Endothelial cell of umbilical vein (primary cell): ENCODE measurements around the gene PKD1L1. TPM values are rescaled to one million over a fixed set of nuclear protein-coding genes. Genes with fewer than 3 reads are reported as not detected.

ENCODE experiments used
- BruUV-seq: library from RNA; stranded (reverse); fragments of 400-500 nt; replicated peaks from 2 replicates; lab custom pipeline; 2021; lab: Mats Ljungman, UMichigan
- CTCF ChIA-PET: fragments of 300-600, 350-600 bp; sonication (Branson Sonifier 250); formaldehyde crosslinking; loops from one replicate; lab custom pipeline; 2021; ENCODE audit warnings: antibody characterized with exemption, inconsistent platforms; lab: Charles Lee
- POLR2A ChIA-PET: fragments of 300-600, 350-600 bp; sonication (Branson Sonifier 250); formaldehyde crosslinking; loops from one replicate; lab custom pipeline; 2021; ENCODE audit warnings: antibody characterized with exemption, inconsistent platforms; lab: Charles Lee
- DNase-seq: peaks from one replicate; pipeline ENCODE4 v3.0.0-alpha.2; 2011; ENCODE audit warnings: low read depth, low spot score
- FAIRE-seq: peaks from 2 replicates; lab custom pipeline; 2011; peaks lifted over from hg19 to GRCh38; lab: Jason Lieb, UNC
- H2AFZ ChIP-seq: 2 replicates; pipeline ENCODE4 v1.6.0; 2012; ENCODE audit warnings: low read depth, low read length, control low read depth, inconsistent platforms
- H3K27ac ChIP-seq: 2 replicates; pipeline ENCODE4 v1.5.1; 2011; ENCODE audit warnings: low read depth, mild to moderate bottlenecking, control low read depth, low read length, moderate library complexity; ENCODE audit not compliant: insufficient read depth
- H3K27me3 ChIP-seq, 2 experiments: 2 replicates each; pipeline versions ENCODE4 v1.6.0 to v1.6.1; 2011; ENCODE audit warnings: low read length in 2 of 2, mixed read lengths in 1 of 2; ENCODE audit not compliant: control insufficient read depth in 2 of 2, insufficient read depth in 2 of 2
- H3K36me3 ChIP-seq, 2 experiments: 2 replicates in 1 of 2; 3 replicates in 1 of 2; pipeline ENCODE4 v1.5.1; 2011; ENCODE audit warnings: low read length in 2 of 2, mild to moderate bottlenecking in 1 of 2, moderate library complexity in 1 of 2; ENCODE audit not compliant: control insufficient read depth in 2 of 2, insufficient read depth in 2 of 2; ENCODE audit errors: extremely low read depth in 1 of 2
- H3K4me1 ChIP-seq: 3 replicates; pipeline ENCODE4 v1.5.1; 2011; ENCODE audit warnings: mild to moderate bottlenecking, low read length; ENCODE audit not compliant: control insufficient read depth, insufficient read depth; ENCODE audit errors: extremely low read depth
- H3K4me2 ChIP-seq: 2 replicates; pipeline ENCODE4 v1.6.1; 2011; ENCODE audit warnings: low read length, control low read depth, mixed read lengths; ENCODE audit not compliant: insufficient read depth
- H3K4me3 ChIP-seq, 3 experiments: fragments of 200-600 bp in 1 of 3; sonication (generic), shearing (Covaris generic) in 1 of 3; replicated peaks in 1 of 3; 2 replicates each; pipeline ENCODE4 v1.5.1; 2011 to 2016; ENCODE audit warnings: control low read depth in 3 of 3, low read length in 3 of 3, mild to moderate bottlenecking in 2 of 3, inconsistent platforms in 1 of 3, low read depth in 1 of 3, moderate library complexity in 1 of 3; ENCODE audit not compliant: insufficient read depth in 1 of 3
- H3K79me2 ChIP-seq: 2 replicates; pipeline ENCODE4 v1.6.0; 2012; ENCODE audit warnings: low read length, inconsistent platforms; ENCODE audit not compliant: control insufficient read depth, insufficient read depth
- H3K9ac ChIP-seq: replicated peaks from 2 replicates; pipeline ENCODE3; 2011; ENCODE audit warnings: low read length, control low read depth; ENCODE audit not compliant: insufficient read depth; ENCODE audit errors: extremely low read depth
- H3K9me1 ChIP-seq: replicated peaks from 3 replicates; pipeline ENCODE4 v1.6.0; 2011; ENCODE audit warnings: mild to moderate bottlenecking, low read length; ENCODE audit not compliant: control insufficient read depth, insufficient read depth; ENCODE audit errors: extremely low read depth
- H3K9me3 ChIP-seq: replicated peaks from 2 replicates; pipeline ENCODE4 v1.5.1; 2012; ENCODE audit warnings: low read length, inconsistent platforms; ENCODE audit not compliant: control insufficient read depth, insufficient read depth
- H4K20me1 ChIP-seq: replicated peaks from 2 replicates; pipeline ENCODE3; 2011; ENCODE audit warnings: mild to moderate bottlenecking, low read length; ENCODE audit not compliant: control insufficient read depth, insufficient read depth; ENCODE audit errors: extremely low read depth
- EZH2 ChIP-seq: IDR thresholded peaks from 2 replicates; pipeline ENCODE4 v1.6.1; 2012; ENCODE audit warnings: borderline replicate concordance, low read depth, mild to moderate bottlenecking, moderate library complexity, low read length, inconsistent platforms; ENCODE audit not compliant: severe bottlenecking
- FOS ChIP-seq: IDR thresholded peaks from 2 replicates; pipeline ENCODE4 v1.6.1; 2011; ENCODE audit warnings: mild to moderate bottlenecking, low read length, moderate library complexity, borderline replicate concordance; ENCODE audit not compliant: insufficient read depth
- GATA2 ChIP-seq: IDR thresholded peaks from 2 replicates; pipeline ENCODE4 v1.7.0; 2011; ENCODE audit warnings: low read depth, mild to moderate bottlenecking, moderate library complexity, mixed read lengths, low read length; ENCODE audit not compliant: insufficient read length, insufficient read depth
- JUN ChIP-seq: IDR thresholded peaks from 2 replicates; pipeline ENCODE4 v1.6.1; 2011; ENCODE audit warnings: borderline replicate concordance, low read depth; ENCODE audit not compliant: insufficient read length, insufficient read depth
- MYC ChIP-seq: IDR thresholded peaks from one replicate; pipeline ENCODE4 v1.6.1; 2011; ENCODE audit warnings: mild to moderate bottlenecking, low read depth, low read length
- POLR2A ChIP-seq: IDR thresholded peaks from 2 replicates; pipeline ENCODE4 v1.6.1; 2012; ENCODE audit warnings: low read depth, mild to moderate bottlenecking, control low read depth, low read length
- POLR2AphosphoS5 ChIP-seq: IDR thresholded peaks from 2 replicates; pipeline ENCODE4 v1.6.1; 2012; ENCODE audit warnings: low read depth, mild to moderate bottlenecking, control low read depth, low read length, moderate library complexity; ENCODE audit not compliant: insufficient read depth
- dilution Hi-C: fragments of 300-500 bp; cut with MboI; formaldehyde crosslinking; loops from one replicate; pipeline ENCODE4 v1.15.0; 2019; ENCODE audit warnings: low sequenced_read_pairs; ENCODE audit not compliant: extremely low pct_ligation_motif_present
- intact Hi-C: fragments of 100-400 bp; cut with micrococcal nuclease; formaldehyde crosslinking; loops from one replicate; pipeline ENCODE4 v1.10.0; 2022
- polyA plus RNA-seq, 4 experiments: library from polyadenylated mRNA; depleted of rRNA in 3 of 4; stranded (reverse) in 3 of 4; unstranded in 1 of 4; fragments of >200 nt; gene quantifications; 2 replicates each; pipeline versions ENCODE4 v1.2.1 to v1.2.3, GENCODE V29; 2011 to 2012; ENCODE audit warnings: missing spikeins in 1 of 4
- total RNA-seq: library from RNA; stranded (reverse); gene quantifications from 2 replicates; pipeline ENCODE4 v1.2.3, GENCODE V29; 2021
- TF ChIP-seq, protein P1 (sequence below): IDR thresholded peaks from 2 replicates; pipeline ENCODE4 v1.6.1; 2011; ENCODE audit not compliant: insufficient read depth, insufficient read length
- TF ChIP-seq, protein P2 (sequence below), 2 donors: IDR thresholded peaks; 1 replicate in 1 of 2; 2 replicates in 1 of 2; pipeline ENCODE4 v1.5.1; 2011; ENCODE audit warnings: low read length in 2 of 2, mild to moderate bottlenecking in 2 of 2, moderate library complexity in 2 of 2, control low read depth in 1 of 2, inconsistent platforms in 1 of 2, low read depth in 1 of 2; ENCODE audit not compliant: insufficient read depth in 1 of 2; ENCODE audit errors: extremely low read depth in 1 of 2

The PKD1L1 gene
- total and polyA plus RNA-seq, 2 donors (not counting 3 experiments of a cell fraction or from before 2014, with no cell fraction given) = 4.1 to 5.9 TPM

DNA sequence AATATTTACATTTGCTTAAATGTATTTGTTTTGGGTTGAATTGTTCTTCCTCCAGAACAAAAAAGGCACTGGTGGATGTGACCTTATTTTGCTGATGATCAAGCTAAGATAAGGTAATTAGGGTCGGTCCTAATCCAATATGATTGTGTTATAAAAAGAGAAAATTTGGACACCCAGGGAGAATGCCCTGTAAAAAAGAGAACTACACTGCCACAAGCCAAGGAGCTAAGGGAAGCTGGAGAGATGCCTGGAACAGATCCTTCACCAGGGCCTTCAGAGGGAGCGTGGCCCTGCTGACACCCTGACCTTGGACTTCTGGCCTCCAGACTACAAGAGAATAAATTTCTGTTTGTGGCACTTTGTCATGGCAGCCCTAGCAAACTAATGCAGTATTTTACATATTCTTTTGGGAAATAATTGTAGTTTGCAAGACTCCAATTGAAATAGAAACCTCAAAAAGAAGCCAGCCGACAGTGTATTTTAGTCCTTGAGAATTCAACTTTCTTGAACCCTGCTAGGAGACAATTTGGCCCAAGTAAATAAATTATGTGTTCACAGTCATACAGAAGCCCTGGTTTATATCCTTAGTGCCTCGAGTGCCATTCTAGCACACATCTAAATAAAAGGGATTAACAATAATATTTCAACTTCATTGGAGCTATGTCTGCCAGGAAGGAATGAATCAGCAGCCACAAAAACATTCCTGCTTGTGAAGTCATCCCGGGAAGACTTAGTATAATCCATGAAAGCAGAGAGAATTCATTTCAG lies 164.6 kb downstream of the PKD1L1 start:
- BruUV-seq = TSS peak; percentile 74
- POLR2A ChIA-PET = interaction anchor here (0.6 to 1.4 kb wide), 3 partner anchors 12 to 70 kb away, joined by 4 read pairs; no protein-coding TSS in a partner anchor

More for the DNA sequence above, 164.6 kb downstream of the PKD1L1 start:
- Histone ChIP-seq H3K9me1 (no peaks in the 10 kb centered on the region), H4K20me1 (no peaks in the 10 kb centered on the region), H3K79me2 (no peaks in the 10 kb centered on the region), H3K27me3 (no peaks in the 10 kb centered on the region), H3K36me3 (no peaks in the 10 kb centered on the region), H3K9ac (peak overlapping the region; percentile 76), H2AFZ (peak overlapping the region; percentile 58), H3K27ac (peak overlapping the region; percentile 100), H3K4me2 (peak overlapping the region; percentile 85), H3K4me1 (peaks cover 51% of the 10 kb centered on the region), H3K4me3 (peak overlapping the region in 1 of 3 experiments; percentile 23), H3K9me3 (no peaks in the 10 kb centered on the region)
- FAIRE-seq (peak; percentile 93), DNase-seq (peak; percentile 95)
- dilution Hi-C loops = no loop called here
- intact Hi-C loops = loop anchor here (10.0 kb wide), 1 partner anchor 1029 kb away; no protein-coding TSS in a partner anchor
- CTCF ChIA-PET = interaction anchor here (0.9 to 2.6 kb wide), 12 partner anchors 9 to 518 kb away, joined by 3 to 13 read pairs (median 4); no protein-coding TSS in a partner anchor
- TF ChIP-seq GATA2 = no peak
- TF ChIP-seq, protein P1, sequence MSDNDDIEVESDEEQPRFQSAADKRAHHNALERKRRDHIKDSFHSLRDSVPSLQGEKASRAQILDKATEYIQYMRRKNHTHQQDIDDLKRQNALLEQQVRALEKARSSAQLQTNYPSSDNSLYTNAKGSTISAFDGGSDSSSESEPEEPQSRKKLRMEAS = no peak
- TF ChIP-seq POLR2A = peak; percentile 65
- no peak for TF ChIP-seq EZH2
- peak; percentile 95 for TF ChIP-seq FOS
- peak; percentile 76 for TF ChIP-seq POLR2AphosphoS5
- TF ChIP-seq MYC = no peak
- TF ChIP-seq, protein P2, sequence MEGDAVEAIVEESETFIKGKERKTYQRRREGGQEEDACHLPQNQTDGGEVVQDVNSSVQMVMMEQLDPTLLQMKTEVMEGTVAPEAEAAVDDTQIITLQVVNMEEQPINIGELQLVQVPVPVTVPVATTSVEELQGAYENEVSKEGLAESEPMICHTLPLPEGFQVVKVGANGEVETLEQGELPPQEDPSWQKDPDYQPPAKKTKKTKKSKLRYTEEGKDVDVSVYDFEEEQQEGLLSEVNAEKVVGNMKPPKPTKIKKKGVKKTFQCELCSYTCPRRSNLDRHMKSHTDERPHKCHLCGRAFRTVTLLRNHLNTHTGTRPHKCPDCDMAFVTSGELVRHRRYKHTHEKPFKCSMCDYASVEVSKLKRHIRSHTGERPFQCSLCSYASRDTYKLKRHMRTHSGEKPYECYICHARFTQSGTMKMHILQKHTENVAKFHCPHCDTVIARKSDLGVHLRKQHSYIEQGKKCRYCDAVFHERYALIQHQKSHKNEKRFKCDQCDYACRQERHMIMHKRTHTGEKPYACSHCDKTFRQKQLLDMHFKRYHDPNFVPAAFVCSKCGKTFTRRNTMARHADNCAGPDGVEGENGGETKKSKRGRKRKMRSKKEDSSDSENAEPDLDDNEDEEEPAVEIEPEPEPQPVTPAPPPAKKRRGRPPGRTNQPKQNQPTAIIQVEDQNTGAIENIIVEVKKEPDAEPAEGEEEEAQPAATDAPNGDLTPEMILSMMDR (IDR thresholded peaks at IDR 0.05; ENCODE audit: extremely low read depth in 1 of 2, insufficient read depth in 1 of 2, low read depth in 1 of 2, low read length in 2 of 2) = no peak
- peak; percentile 97 for TF ChIP-seq JUN
